GM12873 (cell line): ENCODE data around the gene KRTAP5-1.

Source experiments
- TF ChIP-seq, protein P1 (sequence below): IDR thresholded peaks from 2 replicates; pipeline ENCODE4 v1.5.1; 2012; ENCODE audit warnings: low read depth, mild to moderate bottlenecking, moderate library complexity, low read length, control low read depth; ENCODE audit not compliant: insufficient read depth; ENCODE audit errors: missing control alignments

Gene KRTAP5-1

DNA sequence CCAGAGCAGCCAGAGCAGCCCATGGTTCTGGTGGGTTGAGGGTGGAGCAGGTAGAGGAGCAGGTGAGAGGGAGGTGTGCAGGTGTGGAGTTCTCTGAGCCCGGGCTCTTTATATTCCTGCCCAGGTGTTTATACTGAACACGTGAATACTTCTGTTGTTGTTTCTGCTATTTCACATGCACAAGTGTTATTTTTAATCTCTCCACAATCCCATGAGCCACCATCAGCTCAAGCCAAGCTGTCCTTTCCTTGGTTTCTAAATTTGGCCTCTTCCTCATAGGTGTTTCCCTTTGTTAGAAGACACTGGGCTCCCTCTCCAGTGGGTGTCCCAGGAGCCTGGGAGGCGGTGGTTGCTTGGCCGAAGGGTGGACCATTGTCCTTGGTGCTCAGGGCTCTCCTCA is 23.3 kb upstream of the KRTAP5-1 start, which contains the start of gene KRTAP5-3:
Gene KRTAP5-3, minus strand, starts transcription at position 101 of the 400 bp plus-strand sequence. Its CDS starts 78 bp downstream, at position 23.
- TF ChIP-seq, protein P1, sequence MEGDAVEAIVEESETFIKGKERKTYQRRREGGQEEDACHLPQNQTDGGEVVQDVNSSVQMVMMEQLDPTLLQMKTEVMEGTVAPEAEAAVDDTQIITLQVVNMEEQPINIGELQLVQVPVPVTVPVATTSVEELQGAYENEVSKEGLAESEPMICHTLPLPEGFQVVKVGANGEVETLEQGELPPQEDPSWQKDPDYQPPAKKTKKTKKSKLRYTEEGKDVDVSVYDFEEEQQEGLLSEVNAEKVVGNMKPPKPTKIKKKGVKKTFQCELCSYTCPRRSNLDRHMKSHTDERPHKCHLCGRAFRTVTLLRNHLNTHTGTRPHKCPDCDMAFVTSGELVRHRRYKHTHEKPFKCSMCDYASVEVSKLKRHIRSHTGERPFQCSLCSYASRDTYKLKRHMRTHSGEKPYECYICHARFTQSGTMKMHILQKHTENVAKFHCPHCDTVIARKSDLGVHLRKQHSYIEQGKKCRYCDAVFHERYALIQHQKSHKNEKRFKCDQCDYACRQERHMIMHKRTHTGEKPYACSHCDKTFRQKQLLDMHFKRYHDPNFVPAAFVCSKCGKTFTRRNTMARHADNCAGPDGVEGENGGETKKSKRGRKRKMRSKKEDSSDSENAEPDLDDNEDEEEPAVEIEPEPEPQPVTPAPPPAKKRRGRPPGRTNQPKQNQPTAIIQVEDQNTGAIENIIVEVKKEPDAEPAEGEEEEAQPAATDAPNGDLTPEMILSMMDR, result no peak

DNA sequence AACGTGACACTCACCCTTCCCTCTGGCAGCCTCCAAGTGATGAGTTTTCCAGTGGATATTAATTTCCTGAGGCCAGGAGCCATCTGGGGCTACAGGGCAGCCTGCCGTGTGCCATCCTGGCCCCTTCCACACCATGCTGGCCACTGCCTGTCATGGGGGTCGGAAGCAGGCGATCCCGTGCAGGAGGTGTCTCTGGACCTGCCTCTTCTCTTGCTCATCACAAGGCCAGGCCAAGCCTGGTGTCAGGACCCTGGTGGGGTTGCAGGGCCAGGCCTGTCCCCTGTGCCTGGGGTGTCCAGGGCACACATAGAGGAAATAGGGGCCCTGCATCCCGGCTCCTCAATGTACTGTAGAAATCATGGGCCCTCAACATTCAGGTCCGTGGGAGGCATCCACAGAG is 19.6 kb upstream of the KRTAP5-1 start:
- TF ChIP-seq, protein P1, result no peak

DNA sequence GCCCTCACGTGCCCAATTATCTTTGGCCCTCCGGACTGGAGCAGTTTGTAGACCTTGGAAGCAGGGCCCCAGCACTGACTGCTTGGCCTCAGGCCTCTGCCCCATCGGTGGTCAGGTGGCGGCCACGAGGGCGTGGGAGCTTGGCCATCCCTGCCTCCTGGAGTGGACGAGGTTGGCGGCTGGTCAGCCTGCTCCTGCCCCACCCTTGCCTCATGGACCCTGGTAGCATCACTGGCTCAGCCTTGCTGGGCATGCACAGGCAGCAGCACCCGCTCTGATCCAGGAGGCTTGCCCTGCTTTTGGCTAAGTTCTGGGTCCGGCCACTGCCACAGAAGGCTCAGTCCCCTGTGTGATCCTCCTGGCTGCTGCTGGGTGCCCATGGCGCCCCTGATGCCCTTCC is 19.1 kb upstream of the KRTAP5-1 start:
- TF ChIP-seq, protein P1, result no peak

DNA sequence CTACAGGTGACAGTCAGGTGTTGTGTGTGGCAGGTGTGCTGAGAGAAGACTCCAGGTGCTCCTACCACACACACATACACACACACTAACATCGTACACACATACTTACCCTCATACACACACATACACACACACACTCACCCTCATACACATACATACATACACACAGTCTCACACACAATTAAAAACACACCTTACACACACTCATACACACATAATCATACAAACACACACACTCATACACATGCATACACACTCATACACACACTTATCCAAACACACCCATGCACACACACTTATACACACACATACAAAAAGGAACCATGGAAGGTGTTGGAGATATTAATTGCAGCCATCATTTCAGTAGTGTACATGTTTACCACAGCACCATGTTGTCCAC is 18.5 kb upstream of the KRTAP5-1 start:
- TF ChIP-seq, protein P1, result no peak

DNA sequence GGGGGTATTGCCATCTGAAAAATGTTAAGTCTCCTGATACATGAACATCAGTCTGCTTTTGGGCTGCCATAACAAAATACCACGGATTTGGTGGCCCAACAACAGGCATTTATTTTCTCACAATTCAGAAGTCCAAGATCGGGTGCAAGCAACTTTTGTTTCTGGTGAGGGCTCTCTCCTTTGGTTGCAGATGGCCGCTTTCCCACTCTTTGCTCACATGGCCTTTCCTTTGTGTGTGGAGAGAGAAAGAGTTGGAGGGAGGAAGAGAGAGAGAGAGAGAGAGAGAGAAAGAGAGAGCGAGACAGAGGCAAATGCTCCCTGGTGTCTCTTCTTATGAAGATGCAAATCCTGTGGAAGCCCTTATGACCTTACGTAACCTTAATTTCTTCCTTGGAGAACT is 15.5 kb upstream of the KRTAP5-1 start:
- TF ChIP-seq, protein P1, result no peak

DNA sequence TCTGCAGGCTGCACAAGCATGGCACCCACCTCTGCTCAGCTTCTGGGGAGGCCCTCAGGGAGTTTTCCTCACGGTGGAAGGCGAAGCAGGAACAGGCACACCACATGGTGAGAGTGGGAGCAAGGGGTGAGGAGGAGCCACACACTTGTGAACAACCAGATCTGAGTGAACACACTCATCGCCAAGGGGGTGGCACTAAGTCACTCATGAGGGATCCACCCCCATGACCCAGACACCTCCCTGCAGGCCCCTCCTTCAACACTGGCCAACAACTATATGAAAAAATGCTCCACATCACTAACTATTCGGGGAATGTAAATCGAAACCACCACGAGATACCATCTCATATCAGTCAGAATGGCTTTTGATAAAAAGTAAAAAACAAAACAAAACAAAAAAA is 13.7 kb upstream of the KRTAP5-1 start:
- TF ChIP-seq, protein P1, result no peak

DNA sequence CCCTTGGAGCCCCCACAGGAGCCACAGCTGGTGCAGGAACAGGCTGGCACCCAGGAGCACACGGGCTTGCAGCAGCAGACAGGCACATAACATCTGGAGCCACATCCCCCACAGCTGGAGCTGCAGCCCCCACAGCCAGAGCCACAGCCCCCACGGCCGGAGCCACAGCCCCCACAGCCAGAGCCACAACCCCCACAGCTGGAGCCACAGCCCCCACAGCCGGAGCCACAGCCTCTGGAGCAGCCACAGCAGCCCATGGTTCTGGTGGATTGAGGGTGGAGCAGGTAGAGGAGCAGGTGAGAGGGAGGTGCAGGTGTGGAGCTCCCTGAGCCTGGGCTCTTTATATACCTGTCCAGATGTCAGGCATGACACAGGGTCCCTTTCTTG is 12.9 kb upstream of the KRTAP5-1 start, which contains the start of gene KRTAP5-2:
Gene KRTAP5-2, minus strand, starts transcription at position 301 of the 387 bp plus-strand sequence. Its CDS starts 44 bp downstream, at position 257.
- TF ChIP-seq, protein P1, result no peak

DNA sequence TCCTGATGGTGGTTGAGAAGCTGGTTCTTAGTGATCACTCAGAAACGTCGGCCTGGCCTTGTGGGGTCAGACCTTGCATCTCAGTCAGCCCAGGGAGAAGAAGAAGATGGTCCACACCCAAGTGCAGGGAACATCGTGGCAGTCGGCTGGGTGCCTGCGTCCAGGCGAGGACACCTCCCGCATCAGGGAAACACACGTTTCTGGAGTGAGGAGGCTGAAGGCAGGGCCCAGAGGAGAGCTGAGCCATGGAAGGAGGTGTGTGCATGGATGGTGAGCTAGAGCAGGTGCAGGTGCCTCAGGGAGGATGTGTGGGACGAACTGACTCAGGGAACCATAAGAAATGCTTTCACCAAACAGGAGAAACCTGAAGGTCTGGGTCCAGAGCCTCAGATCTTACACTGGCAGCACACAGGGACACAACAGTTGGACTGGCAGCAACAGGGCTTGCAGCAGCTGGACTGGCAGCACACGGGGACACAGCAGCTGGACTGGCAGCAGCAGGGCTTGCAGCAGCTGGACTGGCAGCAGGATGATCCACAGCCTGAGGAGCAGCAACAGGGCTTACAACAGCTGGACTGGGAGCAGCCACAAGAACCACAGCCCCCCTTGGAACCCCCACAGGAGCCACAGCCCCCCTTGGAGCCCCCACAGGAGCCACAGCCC is 12.4 kb upstream of the KRTAP5-1 start:
- TF ChIP-seq, protein P1, result no peak
